ENCODE data around the gene TMEM130.

DNA sequence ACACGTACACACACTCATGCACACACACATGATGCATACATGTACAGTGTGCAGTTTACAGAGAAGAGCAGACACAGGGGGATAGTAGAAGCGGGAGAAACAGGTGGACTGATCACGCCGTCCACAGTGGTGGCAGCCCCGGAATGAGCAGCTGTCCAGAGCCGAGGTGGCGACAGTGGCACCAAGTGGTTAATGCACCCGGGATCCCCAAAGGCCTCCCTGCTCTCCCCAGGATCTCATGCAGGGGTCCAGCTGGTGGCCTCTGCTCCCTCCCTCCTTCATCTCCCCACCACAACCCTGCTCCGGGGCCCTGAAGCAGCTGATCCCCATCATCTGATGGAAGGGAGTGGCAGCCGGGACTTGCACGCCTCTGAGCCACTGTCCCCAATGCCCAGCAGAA, 29.7 kb downstream of the TMEM130 start:
- TF ChIP-seq TAF1 (IDR thresholded peaks at IDR 0.05; ENCODE audit: borderline replicate concordance, insufficient read depth, low read length) = no peak
- no peak for TF ChIP-seq POLR2AphosphoS5 (IDR thresholded peaks at IDR 0.05; ENCODE audit: low read depth, low read length)
- TF ChIP-seq, protein P1, sequence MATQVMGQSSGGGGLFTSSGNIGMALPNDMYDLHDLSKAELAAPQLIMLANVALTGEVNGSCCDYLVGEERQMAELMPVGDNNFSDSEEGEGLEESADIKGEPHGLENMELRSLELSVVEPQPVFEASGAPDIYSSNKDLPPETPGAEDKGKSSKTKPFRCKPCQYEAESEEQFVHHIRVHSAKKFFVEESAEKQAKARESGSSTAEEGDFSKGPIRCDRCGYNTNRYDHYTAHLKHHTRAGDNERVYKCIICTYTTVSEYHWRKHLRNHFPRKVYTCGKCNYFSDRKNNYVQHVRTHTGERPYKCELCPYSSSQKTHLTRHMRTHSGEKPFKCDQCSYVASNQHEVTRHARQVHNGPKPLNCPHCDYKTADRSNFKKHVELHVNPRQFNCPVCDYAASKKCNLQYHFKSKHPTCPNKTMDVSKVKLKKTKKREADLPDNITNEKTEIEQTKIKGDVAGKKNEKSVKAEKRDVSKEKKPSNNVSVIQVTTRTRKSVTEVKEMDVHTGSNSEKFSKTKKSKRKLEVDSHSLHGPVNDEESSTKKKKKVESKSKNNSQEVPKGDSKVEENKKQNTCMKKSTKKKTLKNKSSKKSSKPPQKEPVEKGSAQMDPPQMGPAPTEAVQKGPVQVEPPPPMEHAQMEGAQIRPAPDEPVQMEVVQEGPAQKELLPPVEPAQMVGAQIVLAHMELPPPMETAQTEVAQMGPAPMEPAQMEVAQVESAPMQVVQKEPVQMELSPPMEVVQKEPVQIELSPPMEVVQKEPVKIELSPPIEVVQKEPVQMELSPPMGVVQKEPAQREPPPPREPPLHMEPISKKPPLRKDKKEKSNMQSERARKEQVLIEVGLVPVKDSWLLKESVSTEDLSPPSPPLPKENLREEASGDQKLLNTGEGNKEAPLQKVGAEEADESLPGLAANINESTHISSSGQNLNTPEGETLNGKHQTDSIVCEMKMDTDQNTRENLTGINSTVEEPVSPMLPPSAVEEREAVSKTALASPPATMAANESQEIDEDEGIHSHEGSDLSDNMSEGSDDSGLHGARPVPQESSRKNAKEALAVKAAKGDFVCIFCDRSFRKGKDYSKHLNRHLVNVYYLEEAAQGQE (IDR thresholded peaks at IDR 0.05; ENCODE audit: insufficient read depth in 1 of 2, low read depth in 2 of 2, low read length in 2 of 2) = no peak
